Left ventricle myocardium inferior (tissue), 1 donor: Measurements from ENCODE around the gene SLMAP. TPM values are rescaled to one million over a fixed set of nuclear protein-coding genes. Genes with fewer than 3 reads are reported as not detected.

Experiments used
- DNase-seq: peaks from one replicate; pipeline ENCODE4 v3.0.0-alpha.2; 2020
- H3K27ac ChIP-seq: fragments of 200-600 bp; replicated peaks from 2 replicates; pipeline ENCODE4 v1.8.0; 2021
- H3K27me3 ChIP-seq: fragments of 200-600 bp; 2 replicates; pipeline ENCODE4 v1.8.0; 2021; ENCODE audit warnings: low read depth
- H3K36me3 ChIP-seq: fragments of 200-600 bp; 2 replicates; pipeline ENCODE4 v1.8.0; 2021
- H3K4me1 ChIP-seq: fragments of 200-600 bp; 2 replicates; pipeline ENCODE4 v1.8.0; 2021
- H3K4me3 ChIP-seq: fragments of 200-600 bp; 2 replicates; pipeline ENCODE4 v1.8.0; 2021; ENCODE audit warnings: mild to moderate bottlenecking, moderate library complexity
- H3K9me3 ChIP-seq: fragments of 200-600 bp; replicated peaks from 2 replicates; pipeline ENCODE4 v1.8.0; 2021
- intact Hi-C: fragments of 100-400 bp; cut with micrococcal nuclease; formaldehyde crosslinking; loops from one replicate; pipeline ENCODE4 v1.11.0; 2022
- total RNA-seq: library from RNA; stranded (reverse); fragmentation: NEBNext Ultra II Directional; extraction: Animal tissue kit (Norgen Biotek cat#: 25700); gene quantifications from one replicate; pipeline ENCODE4 v1.2.1, GENCODE V29; 2021
- TF ChIP-seq, protein P1 (sequence below): fragments of 200-600 bp; IDR thresholded peaks from 2 replicates; pipeline ENCODE4 v1.8.0; 2021; ENCODE audit warnings: antibody characterized with exemption, mild to moderate bottlenecking, borderline replicate concordance
- donor health status: DM: no; HTN: yes; CAD: no; lungs with severe emphysema.

Gene SLMAP
- total RNA-seq, 1 donor from 2014 or later = 316 TPM

GRCh38 chr3:57896691-57897090 lies 140.6 kb downstream of the SLMAP start:
- TF ChIP-seq, protein P1, sequence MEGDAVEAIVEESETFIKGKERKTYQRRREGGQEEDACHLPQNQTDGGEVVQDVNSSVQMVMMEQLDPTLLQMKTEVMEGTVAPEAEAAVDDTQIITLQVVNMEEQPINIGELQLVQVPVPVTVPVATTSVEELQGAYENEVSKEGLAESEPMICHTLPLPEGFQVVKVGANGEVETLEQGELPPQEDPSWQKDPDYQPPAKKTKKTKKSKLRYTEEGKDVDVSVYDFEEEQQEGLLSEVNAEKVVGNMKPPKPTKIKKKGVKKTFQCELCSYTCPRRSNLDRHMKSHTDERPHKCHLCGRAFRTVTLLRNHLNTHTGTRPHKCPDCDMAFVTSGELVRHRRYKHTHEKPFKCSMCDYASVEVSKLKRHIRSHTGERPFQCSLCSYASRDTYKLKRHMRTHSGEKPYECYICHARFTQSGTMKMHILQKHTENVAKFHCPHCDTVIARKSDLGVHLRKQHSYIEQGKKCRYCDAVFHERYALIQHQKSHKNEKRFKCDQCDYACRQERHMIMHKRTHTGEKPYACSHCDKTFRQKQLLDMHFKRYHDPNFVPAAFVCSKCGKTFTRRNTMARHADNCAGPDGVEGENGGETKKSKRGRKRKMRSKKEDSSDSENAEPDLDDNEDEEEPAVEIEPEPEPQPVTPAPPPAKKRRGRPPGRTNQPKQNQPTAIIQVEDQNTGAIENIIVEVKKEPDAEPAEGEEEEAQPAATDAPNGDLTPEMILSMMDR = no peak
- Histone ChIP-seq H3K4me3 (peak overlapping the region; percentile 3), H3K27me3 (no peaks in the 10 kb centered on the region), H3K4me1 (peaks cover 78% of the 10 kb centered on the region), H3K27ac (peak overlapping the region; percentile 28), H3K9me3 (no peaks in the 10 kb centered on the region), H3K36me3 (peaks cover 49% of the 10 kb centered on the region)
- intact Hi-C loops = no loop called here
- no peak for DNase-seq

- intact Hi-C loops = no loop called here
- H3K9me3 ChIP-seq = no peaks in the 10 kb centered on the region
- H3K4me3 ChIP-seq = no peak overlapping the region
- H3K36me3 ChIP-seq = peaks cover 75% of the 10 kb centered on the region
- H3K4me1 ChIP-seq = peaks cover 81% of the 10 kb centered on the region
- no peaks in the 10 kb centered on the region for H3K27me3 ChIP-seq
- TF ChIP-seq, protein P1 = no peak
- DNase-seq = no peak
- no peak overlapping the region for H3K27ac ChIP-seq
Measured at GRCh38 chr3:57900786-57901185, 144.7 kb downstream of the SLMAP start.

DNA sequence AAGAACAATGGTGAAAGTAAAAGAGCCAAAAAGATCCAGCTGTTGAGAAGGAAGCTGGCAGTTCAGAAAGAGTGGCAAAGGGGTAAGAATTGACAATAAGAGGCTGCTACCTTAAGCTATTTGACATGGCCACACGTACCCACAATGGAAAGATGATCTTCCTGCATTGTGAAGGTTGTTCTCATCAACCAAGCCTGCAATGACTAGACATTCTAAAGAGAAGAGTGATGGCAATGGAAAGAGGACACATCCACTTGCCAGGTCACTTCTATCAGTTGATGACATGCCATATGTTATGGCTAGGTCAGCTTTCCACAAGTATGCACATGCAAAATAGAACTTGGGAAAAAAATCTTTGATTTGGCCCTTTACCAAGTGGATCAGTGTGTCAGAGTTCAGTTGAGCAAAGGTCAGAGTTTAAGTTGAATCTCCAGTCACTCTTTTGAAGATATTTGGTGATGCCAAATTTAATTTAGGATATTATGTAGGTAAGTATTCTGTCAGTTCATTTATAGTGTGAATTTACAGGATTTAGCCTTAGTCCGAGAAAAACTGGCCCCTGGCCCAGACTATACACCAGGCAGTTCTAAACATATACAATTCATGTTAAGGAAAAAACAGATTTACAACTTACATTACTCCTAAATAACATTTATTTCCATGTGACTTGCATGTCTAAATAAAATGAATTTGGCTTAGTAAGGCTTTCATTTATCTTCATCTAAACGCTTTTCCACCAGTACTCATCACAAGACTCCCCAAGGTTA lies 147.2 kb downstream of the SLMAP start:
- Histone ChIP-seq H3K27me3 (no peaks in the 10 kb centered on the region), H3K4me1 (peaks cover 63% of the 10 kb centered on the region), H3K27ac (peak overlapping the region; percentile 28), H3K9me3 (no peaks in the 10 kb centered on the region), H3K4me3 (no peak overlapping the region), H3K36me3 (peaks cover 72% of the 10 kb centered on the region)
- DNase-seq = no peak
- intact Hi-C loops = no loop called here
- TF ChIP-seq, protein P1 = no peak

DNA sequence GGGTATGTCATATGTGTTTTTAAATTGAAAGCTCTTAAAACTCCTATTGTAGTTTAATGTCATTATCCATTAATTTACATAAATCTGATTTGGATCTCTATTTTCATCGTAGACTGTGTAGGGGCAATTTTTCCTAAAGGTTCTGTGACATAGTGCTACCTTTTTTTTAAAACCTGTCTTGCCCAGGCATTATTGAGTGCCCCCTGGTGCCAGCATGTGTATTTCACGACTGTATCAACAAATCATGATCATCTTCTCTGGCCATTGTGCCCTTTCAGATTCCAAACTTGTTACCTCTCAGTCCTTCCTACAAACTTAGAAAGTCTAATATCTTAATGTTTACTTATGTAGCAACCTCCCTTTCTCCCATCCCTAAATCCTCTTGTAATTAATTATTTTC lies 154.9 kb downstream of the SLMAP start:
- TF ChIP-seq, protein P1 = peak; percentile 29
- intact Hi-C loops = no loop called here
- Histone ChIP-seq H3K9me3 (no peaks in the 10 kb centered on the region), H3K27ac (no peak overlapping the region), H3K27me3 (no peaks in the 10 kb centered on the region), H3K4me1 (peaks cover 11% of the 10 kb centered on the region), H3K4me3 (no peak overlapping the region), H3K36me3 (peaks cover 92% of the 10 kb centered on the region)
- DNase-seq = no peak

GRCh38 chr3:57911593-57911992 lies 155.5 kb downstream of the SLMAP start:
- intact Hi-C loops = no loop called here
- Histone ChIP-seq H3K9me3 (no peaks in the 10 kb centered on the region), H3K4me3 (no peak overlapping the region), H3K27me3 (no peaks in the 10 kb centered on the region), H3K27ac (no peak overlapping the region), H3K36me3 (peaks cover 98% of the 10 kb centered on the region), H3K4me1 (peaks cover 11% of the 10 kb centered on the region)
- TF ChIP-seq, protein P1 = no peak
- no peak for DNase-seq
